ENCODE data around the gene SLC38A9. TPM values are rescaled to one million over a fixed set of nuclear protein-coding genes. Genes with fewer than 3 reads are reported as not detected.

SLC38A9 gene
- total and polyA plus RNA-seq, 9 of the 15 experiments (the other 6 are each of a cell fraction or from before 2014, with no cell fraction given) = 14.0 to 34.5 (median 20.7) TPM

- H3K79me2 ChIP-seq (ENCODE audit: control insufficient read depth, insufficient read depth, low read length) = no peaks in the 10 kb centered on the region
- H3K27me3 ChIP-seq (ENCODE audit: control insufficient read depth in 2 of 2, insufficient read depth in 2 of 2, low read length in 2 of 2) = no peaks in the 10 kb centered on the region
- FAIRE-seq = no peak
- no peak overlapping the region for H3K27ac ChIP-seq (ENCODE audit: extremely low read depth, low read depth, low read length)
- intact Hi-C loops (cut with micrococcal nuclease) = no loop called here
- no peaks in the 10 kb centered on the region for H3K4me1 ChIP-seq (replicated peaks in 1 of 2; ENCODE audit: control insufficient read depth in 2 of 2, insufficient read depth in 2 of 2, low read length in 2 of 2)
- no peak for TF ChIP-seq PTRF (tag; IDR thresholded peaks at IDR 0.05)
- no peak for TF ChIP-seq ZNF766 (CRISPR knock-in tag; conservative IDR thresholded peaks at IDR 0.05)
- H3K36me3 ChIP-seq (ENCODE audit: control insufficient read depth, insufficient read depth, low read length) = no peaks in the 10 kb centered on the region
- no peak overlapping the region for H3K4me2 ChIP-seq (ENCODE audit: insufficient read depth, low read length)
- in situ Hi-C loops (cut with MboI) = no loop called here
- no peak for ATAC-seq
- CTCF ChIA-PET (ENCODE audit: low intra/inter-chr PET ratio) = no interaction called here
- H3K9ac ChIP-seq (ENCODE audit: insufficient read depth in 1 of 2, low read depth in 2 of 2, low read length in 2 of 2) = no peak overlapping the region
- no peak overlapping the region for H2AFZ ChIP-seq (ENCODE audit: low read depth, low read length)
- no peak for DNase-seq (ENCODE audit: extremely low read depth in 1 of 4, low spot score in 3 of 4)
- BruUV-seq (replicated peaks) = no TSS peak
- H4K20me1 ChIP-seq (replicated peaks; ENCODE audit: control insufficient read depth, insufficient read depth, low read length) = no peaks in the 10 kb centered on the region
- H3K4me3 ChIP-seq = no peak overlapping the region
- no peaks in the 10 kb centered on the region for H3K9me1 ChIP-seq (ENCODE audit: control insufficient read depth, insufficient read depth, low read length)
- 32% methylated on average over 3 of the region's 3 CpGs for WGBS (ENCODE audit: insufficient coverage, low coverage, missing lambda C conversion rate)
- POLR2A ChIA-PET = no interaction called here
- H3K9me3 ChIP-seq (replicated peaks; ENCODE audit: control insufficient read depth, insufficient read depth, low read depth, low read length) = no peaks in the 10 kb centered on the region
Measured at GRCh38 chr5:55626790-55627189, 85.3 kb downstream of the SLC38A9 start.

DNA sequence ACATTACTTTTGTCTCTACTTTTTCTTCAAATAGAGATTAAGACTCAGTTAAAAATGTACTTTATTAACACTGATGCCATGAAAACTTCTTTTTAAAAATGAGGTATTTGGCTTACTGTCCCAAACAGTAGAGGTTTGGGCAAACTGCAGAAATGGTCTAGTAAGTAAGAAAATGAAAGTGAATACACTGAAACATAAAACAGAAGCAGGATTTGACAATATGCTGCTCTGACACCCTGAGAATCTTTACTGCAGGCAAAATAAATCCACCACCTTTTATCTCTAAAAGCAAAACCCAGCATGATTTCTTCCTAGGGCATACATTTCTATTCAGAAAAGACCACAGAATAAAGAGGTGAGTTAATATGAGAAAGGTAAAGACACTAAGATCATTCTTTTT is 86.2 kb downstream of the SLC38A9 start:
- H3K27ac ChIP-seq (ENCODE audit: extremely low read depth, low read depth, low read length) = no peak overlapping the region
- H3K9me3 ChIP-seq (replicated peaks; ENCODE audit: control insufficient read depth, insufficient read depth, low read depth, low read length) = no peaks in the 10 kb centered on the region
- no peaks in the 10 kb centered on the region for H3K79me2 ChIP-seq (ENCODE audit: control insufficient read depth, insufficient read depth, low read length)
- H2AFZ ChIP-seq (ENCODE audit: low read depth, low read length) = no peak overlapping the region
- DNase-seq (ENCODE audit: extremely low read depth in 1 of 4, low spot score in 3 of 4) (no peak), ATAC-seq (no peak), FAIRE-seq (no peak)
- no peak overlapping the region for H3K9ac ChIP-seq (ENCODE audit: insufficient read depth in 1 of 2, low read depth in 2 of 2, low read length in 2 of 2)
- BruUV-seq (replicated peaks) = no TSS peak
- no peak overlapping the region for H3K4me3 ChIP-seq
- H3K27me3 ChIP-seq (ENCODE audit: control insufficient read depth in 2 of 2, insufficient read depth in 2 of 2, low read length in 2 of 2) = no peaks in the 10 kb centered on the region
- ChIA-PET POLR2A (no interaction called here), CTCF (ENCODE audit: low intra/inter-chr PET ratio) (no interaction called here)
- in situ Hi-C loops (cut with MboI) (no loop called here), intact Hi-C loops (cut with micrococcal nuclease) (no loop called here)
- no peaks in the 10 kb centered on the region for H3K4me1 ChIP-seq (replicated peaks in 1 of 2; ENCODE audit: control insufficient read depth in 2 of 2, insufficient read depth in 2 of 2, low read length in 2 of 2)
- H3K36me3 ChIP-seq (ENCODE audit: control insufficient read depth, insufficient read depth, low read length) = no peaks in the 10 kb centered on the region
- no peaks in the 10 kb centered on the region for H3K9me1 ChIP-seq (ENCODE audit: control insufficient read depth, insufficient read depth, low read length)
- H4K20me1 ChIP-seq (replicated peaks; ENCODE audit: control insufficient read depth, insufficient read depth, low read length) = no peaks in the 10 kb centered on the region
- H3K4me2 ChIP-seq (ENCODE audit: insufficient read depth, low read length) = no peak overlapping the region
- TF ChIP-seq GABPB1 (CRISPR knock-in tag; IDR thresholded peaks at IDR 0.05) (no peak), MTF1 (CRISPR knock-in tag; IDR thresholded peaks at IDR 0.05; ENCODE audit: borderline replicate concordance) (no peak), COPS2 (conservative IDR thresholded peaks at IDR 0.05) (no peak), ZNF253 (CRISPR knock-in tag; conservative IDR thresholded peaks at IDR 0.05) (no peak), BACH1 (tag; IDR thresholded peaks at IDR 0.05) (no peak), HNRNPK (IDR thresholded peaks at IDR 0.05; ENCODE audit: low read depth, low read length, poor library complexity, severe bottlenecking) (no peak), MECOM (CRISPR knock-in tag; IDR thresholded peaks at IDR 0.05) (no peak), RHOXF2B (CRISPR knock-in tag; conservative IDR thresholded peaks at IDR 0.05) (no peak), MAX (CRISPR knock-in tag; IDR thresholded peaks at IDR 0.05) (no peak), RB1 (IDR thresholded peaks at IDR 0.05; ENCODE audit: low read depth) (no peak), SMARCE1 (IDR thresholded peaks at IDR 0.05) (no peak)
- TF ChIP-seq, protein P1, sequence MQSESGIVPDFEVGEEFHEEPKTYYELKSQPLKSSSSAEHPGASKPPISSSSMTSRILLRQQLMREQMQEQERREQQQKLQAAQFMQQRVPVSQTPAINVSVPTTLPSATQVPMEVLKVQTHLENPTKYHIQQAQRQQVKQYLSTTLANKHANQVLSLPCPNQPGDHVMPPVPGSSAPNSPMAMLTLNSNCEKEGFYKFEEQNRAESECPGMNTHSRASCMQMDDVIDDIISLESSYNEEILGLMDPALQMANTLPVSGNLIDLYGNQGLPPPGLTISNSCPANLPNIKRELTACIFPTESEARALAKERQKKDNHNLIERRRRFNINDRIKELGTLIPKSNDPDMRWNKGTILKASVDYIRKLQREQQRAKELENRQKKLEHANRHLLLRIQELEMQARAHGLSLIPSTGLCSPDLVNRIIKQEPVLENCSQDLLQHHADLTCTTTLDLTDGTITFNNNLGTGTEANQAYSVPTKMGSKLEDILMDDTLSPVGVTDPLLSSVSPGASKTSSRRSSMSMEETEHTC (IDR thresholded peaks at IDR 0.05) = no peak
- TF ChIP-seq, protein P2, sequence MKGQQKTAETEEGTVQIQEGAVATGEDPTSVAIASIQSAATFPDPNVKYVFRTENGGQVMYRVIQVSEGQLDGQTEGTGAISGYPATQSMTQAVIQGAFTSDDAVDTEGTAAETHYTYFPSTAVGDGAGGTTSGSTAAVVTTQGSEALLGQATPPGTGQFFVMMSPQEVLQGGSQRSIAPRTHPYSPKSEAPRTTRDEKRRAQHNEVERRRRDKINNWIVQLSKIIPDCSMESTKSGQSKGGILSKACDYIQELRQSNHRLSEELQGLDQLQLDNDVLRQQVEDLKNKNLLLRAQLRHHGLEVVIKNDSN (CRISPR knock-in tag; IDR thresholded peaks at IDR 0.05) = no peak
- TF ChIP-seq, protein P3, sequence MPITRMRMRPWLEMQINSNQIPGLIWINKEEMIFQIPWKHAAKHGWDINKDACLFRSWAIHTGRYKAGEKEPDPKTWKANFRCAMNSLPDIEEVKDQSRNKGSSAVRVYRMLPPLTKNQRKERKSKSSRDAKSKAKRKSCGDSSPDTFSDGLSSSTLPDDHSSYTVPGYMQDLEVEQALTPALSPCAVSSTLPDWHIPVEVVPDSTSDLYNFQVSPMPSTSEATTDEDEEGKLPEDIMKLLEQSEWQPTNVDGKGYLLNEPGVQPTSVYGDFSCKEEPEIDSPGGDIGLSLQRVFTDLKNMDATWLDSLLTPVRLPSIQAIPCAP (CRISPR knock-in tag; IDR thresholded peaks at IDR 0.05; ENCODE audit: borderline replicate concordance) = no peak
